Caco-2 (cell line): ENCODE measurements around the gene CLDN9. TPM values are rescaled to one million over a fixed set of nuclear protein-coding genes. Genes with fewer than 3 reads are reported as not detected.

ENCODE experiments used
- BruUV-seq: library from RNA; stranded (reverse); fragments of 400-500 nt; replicated peaks from 2 replicates; lab custom pipeline; 2021; lab: Mats Ljungman, UMichigan
- CTCF ChIA-PET: fragments of 300-600 bp; sonication (Branson Sonifier 250); formaldehyde crosslinking; loops from one replicate; lab custom pipeline; 2022; ENCODE audit warnings: antibody characterized with exemption; lab: Charles Lee
- POLR2A ChIA-PET: fragments of 300-600 bp; sonication (Branson Sonifier 250); formaldehyde crosslinking; loops from one replicate; lab custom pipeline; 2022; ENCODE audit warnings: antibody characterized with exemption; lab: Charles Lee
- DNase-seq, 2 experiments: peaks; one replicate each; pipeline versions ENCODE4 v3.0.0 to v3.0.0-alpha.2; 2020 to 2022
- H3K27me3 ChIP-seq: replicated peaks from 2 replicates; pipeline ENCODE4 v1.6.0; 2011; ENCODE audit warnings: low read length; ENCODE audit not compliant: control insufficient read depth, insufficient read depth
- H3K36me3 ChIP-seq: 2 replicates; pipeline ENCODE4 v1.5.1; 2011; ENCODE audit warnings: low read length; ENCODE audit not compliant: control insufficient read depth, insufficient read depth
- H3K4me1 ChIP-seq: fragments of 250-450 bp; sonication (Bioruptor Pico); 2 replicates; pipeline ENCODE4 v1.5.1; 2020; ENCODE audit warnings: mild to moderate bottlenecking
- H3K4me3 ChIP-seq: 2 replicates; pipeline ENCODE4 v1.5.1; 2011; ENCODE audit warnings: low read depth, mild to moderate bottlenecking, control low read depth, low read length
- H3K9me3 ChIP-seq: fragments of 250-450 bp; sonication (Bioruptor Pico); 2 replicates; pipeline ENCODE4 v1.5.1; 2020; ENCODE audit warnings: mild to moderate bottlenecking, moderate library complexity
- H3K27ac Mint-ChIP-seq: one replicate; pipeline ENCODE4 v1.8.0; 2022; ENCODE audit warnings: mixed read lengths; ENCODE audit not compliant: unreplicated experiment
- H3K27me3 Mint-ChIP-seq: one replicate; pipeline ENCODE4 v1.8.0; 2022; ENCODE audit warnings: mixed read lengths; ENCODE audit not compliant: insufficient read depth, unreplicated experiment
- H3K36me3 Mint-ChIP-seq: one replicate; pipeline ENCODE4 v1.8.0; 2022; ENCODE audit warnings: mild to moderate bottlenecking, mixed read lengths; ENCODE audit not compliant: insufficient read depth, unreplicated experiment
- H3K4me1 Mint-ChIP-seq: one replicate; pipeline ENCODE4 v1.8.0; 2022; ENCODE audit warnings: low read depth, mixed read lengths; ENCODE audit not compliant: unreplicated experiment
- H3K4me3 Mint-ChIP-seq: one replicate; pipeline ENCODE4 v1.8.0; 2022; ENCODE audit warnings: mild to moderate bottlenecking, moderate library complexity, mixed read lengths; ENCODE audit not compliant: unreplicated experiment
- H3K9me3 Mint-ChIP-seq: one replicate; pipeline ENCODE4 v1.8.0; 2022; ENCODE audit warnings: mixed read lengths; ENCODE audit not compliant: unreplicated experiment
- intact Hi-C: fragments of 100-400 bp; cut with micrococcal nuclease; formaldehyde crosslinking; loops from one replicate; pipeline ENCODE4 v1.10.0; 2022; ENCODE audit not compliant: unreplicated experiment
- total RNA-seq: library from RNA; stranded (reverse); gene quantifications from 2 replicates; pipeline ENCODE4 v1.2.3, GENCODE V29; 2022
- TF ChIP-seq, protein P1 (sequence below), 2 experiments: fragments of 200-600 bp in 1 of 2; IDR thresholded peaks; 1 replicate in 1 of 2; 2 replicates in 1 of 2; pipeline versions ENCODE4 v1.5.1 to v1.8.0; 2011 to 2022; ENCODE audit warnings: antibody characterized with exemption in 1 of 2, control low read depth in 1 of 2, inconsistent platforms in 1 of 2, low read depth in 1 of 2, low read length in 1 of 2, mild to moderate bottlenecking in 1 of 2, moderate library complexity in 1 of 2; ENCODE audit not compliant: insufficient read depth in 1 of 2, severe bottlenecking in 1 of 2, unreplicated experiment in 1 of 2

CLDN9 gene
- total RNA-seq, 1 experiment from 2014 or later = 0.79 TPM

DNA sequence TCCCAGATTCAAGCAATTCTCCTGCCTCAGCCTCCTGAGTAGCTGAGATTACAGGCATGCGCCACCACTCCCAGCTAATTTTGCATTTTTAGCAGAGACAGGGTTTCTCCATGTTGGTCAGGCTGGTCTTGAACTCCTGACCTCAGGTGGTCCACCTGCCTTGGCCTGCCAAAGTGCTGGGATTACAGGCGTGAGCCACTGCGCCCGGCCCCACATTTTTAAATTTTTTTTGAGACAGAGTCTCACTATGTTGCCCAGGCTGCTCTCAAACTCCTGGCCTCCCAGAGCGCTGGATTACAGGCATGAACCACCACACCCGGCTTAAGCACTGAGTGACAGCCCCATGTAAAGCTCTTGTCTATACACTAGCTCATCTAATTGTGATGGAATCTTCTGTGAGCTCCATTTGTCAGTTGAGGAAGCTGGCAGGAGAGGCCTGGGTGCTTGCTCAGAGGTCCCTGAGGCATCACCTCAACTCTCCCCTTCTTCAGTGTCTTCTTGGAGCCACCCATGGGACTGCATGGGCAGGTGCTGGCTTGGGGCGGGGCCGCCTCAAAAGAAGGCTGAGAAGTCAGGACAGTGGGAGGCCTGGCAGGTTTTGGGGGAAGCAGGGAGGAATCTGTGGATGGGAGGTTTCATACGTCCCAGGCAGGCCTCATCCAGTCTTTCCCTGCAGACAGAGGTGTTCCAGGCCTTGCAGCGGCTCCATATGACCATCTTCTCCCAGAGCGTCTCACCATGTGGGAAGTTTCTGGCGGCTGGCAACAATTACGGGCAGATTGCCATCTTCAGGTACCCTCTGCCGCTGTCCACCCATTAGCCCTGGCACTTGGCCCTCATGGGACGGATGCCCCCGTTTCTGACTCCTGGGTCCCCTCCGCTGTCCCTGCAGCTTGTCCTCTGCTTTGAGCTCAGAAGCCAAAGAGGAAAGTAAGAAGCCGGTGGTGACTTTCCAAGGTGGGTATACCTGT, 12.6 kb downstream of the CLDN9 start:
- H3K36me3 ChIP-seq = peaks cover 8% of the 10 kb centered on the region
- Mint-ChIP-seq H3K4me3 (peak overlapping the region; percentile 37), H3K27ac (no peak overlapping the region), H3K36me3 (peaks cover 84% of the 10 kb centered on the region), H3K4me1 (peaks cover 24% of the 10 kb centered on the region), H3K9me3 (no peaks in the 10 kb centered on the region), H3K27me3 (no peaks in the 10 kb centered on the region)
- intact Hi-C loops = no loop called here
- ChIA-PET POLR2A (no interaction called here), CTCF (interaction anchor here (0.7 to 6.9 kb wide), 2 partner anchors 20 to 44 kb away, joined by 6 to 113 read pairs; no protein-coding TSS in a partner anchor)
- H3K27me3 ChIP-seq = no peaks in the 10 kb centered on the region
- no peak for DNase-seq
- no peaks in the 10 kb centered on the region for H3K9me3 ChIP-seq
- no TSS peak for BruUV-seq
- peaks cover 24% of the 10 kb centered on the region for H3K4me1 ChIP-seq
- TF ChIP-seq, protein P1, sequence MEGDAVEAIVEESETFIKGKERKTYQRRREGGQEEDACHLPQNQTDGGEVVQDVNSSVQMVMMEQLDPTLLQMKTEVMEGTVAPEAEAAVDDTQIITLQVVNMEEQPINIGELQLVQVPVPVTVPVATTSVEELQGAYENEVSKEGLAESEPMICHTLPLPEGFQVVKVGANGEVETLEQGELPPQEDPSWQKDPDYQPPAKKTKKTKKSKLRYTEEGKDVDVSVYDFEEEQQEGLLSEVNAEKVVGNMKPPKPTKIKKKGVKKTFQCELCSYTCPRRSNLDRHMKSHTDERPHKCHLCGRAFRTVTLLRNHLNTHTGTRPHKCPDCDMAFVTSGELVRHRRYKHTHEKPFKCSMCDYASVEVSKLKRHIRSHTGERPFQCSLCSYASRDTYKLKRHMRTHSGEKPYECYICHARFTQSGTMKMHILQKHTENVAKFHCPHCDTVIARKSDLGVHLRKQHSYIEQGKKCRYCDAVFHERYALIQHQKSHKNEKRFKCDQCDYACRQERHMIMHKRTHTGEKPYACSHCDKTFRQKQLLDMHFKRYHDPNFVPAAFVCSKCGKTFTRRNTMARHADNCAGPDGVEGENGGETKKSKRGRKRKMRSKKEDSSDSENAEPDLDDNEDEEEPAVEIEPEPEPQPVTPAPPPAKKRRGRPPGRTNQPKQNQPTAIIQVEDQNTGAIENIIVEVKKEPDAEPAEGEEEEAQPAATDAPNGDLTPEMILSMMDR (IDR thresholded peaks at IDR 0.05; ENCODE audit: insufficient read depth in 1 of 2, low read depth in 1 of 2, low read length in 1 of 2, severe bottlenecking in 1 of 2, unreplicated experiment in 1 of 2) = no peak
- H3K4me3 ChIP-seq = no peak overlapping the region

DNA sequence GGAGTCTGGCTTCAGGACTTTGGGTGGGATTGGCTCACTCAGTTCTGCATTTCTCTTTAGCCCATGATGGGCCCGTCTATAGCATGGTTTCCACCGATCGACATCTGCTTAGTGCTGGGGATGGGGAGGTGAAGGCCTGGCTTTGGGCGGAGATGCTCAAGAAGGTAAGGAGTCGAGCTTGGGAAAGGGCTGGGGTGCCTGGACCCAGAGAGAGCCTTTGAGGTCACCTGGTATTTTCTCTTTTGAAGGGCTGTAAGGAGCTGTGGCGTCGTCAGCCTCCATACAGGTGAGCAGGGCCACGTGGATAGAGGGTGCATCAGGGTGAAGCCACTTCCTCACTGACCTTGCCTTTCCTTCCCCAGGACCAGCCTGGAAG, 13.3 kb downstream of the CLDN9 start:
- TF ChIP-seq, protein P1 (IDR thresholded peaks at IDR 0.05; ENCODE audit: insufficient read depth in 1 of 2, low read depth in 1 of 2, low read length in 1 of 2, severe bottlenecking in 1 of 2, unreplicated experiment in 1 of 2) = no peak
- peaks cover 78% of the 10 kb centered on the region for H3K36me3 Mint-ChIP-seq
- H3K27me3 Mint-ChIP-seq = no peaks in the 10 kb centered on the region
- H3K4me1 Mint-ChIP-seq = peaks cover 24% of the 10 kb centered on the region
- Histone ChIP-seq H3K9me3 (no peaks in the 10 kb centered on the region), H3K4me1 (peaks cover 24% of the 10 kb centered on the region), H3K27me3 (no peaks in the 10 kb centered on the region), H3K36me3 (peaks cover 8% of the 10 kb centered on the region), H3K4me3 (no peak overlapping the region)
- BruUV-seq = no TSS peak
- intact Hi-C loops = no loop called here
- no peaks in the 10 kb centered on the region for H3K9me3 Mint-ChIP-seq
- ChIA-PET CTCF (no interaction called here), POLR2A (no interaction called here)
- H3K4me3 Mint-ChIP-seq = no peak overlapping the region
- no peak for DNase-seq
- no peak overlapping the region for H3K27ac Mint-ChIP-seq

DNA sequence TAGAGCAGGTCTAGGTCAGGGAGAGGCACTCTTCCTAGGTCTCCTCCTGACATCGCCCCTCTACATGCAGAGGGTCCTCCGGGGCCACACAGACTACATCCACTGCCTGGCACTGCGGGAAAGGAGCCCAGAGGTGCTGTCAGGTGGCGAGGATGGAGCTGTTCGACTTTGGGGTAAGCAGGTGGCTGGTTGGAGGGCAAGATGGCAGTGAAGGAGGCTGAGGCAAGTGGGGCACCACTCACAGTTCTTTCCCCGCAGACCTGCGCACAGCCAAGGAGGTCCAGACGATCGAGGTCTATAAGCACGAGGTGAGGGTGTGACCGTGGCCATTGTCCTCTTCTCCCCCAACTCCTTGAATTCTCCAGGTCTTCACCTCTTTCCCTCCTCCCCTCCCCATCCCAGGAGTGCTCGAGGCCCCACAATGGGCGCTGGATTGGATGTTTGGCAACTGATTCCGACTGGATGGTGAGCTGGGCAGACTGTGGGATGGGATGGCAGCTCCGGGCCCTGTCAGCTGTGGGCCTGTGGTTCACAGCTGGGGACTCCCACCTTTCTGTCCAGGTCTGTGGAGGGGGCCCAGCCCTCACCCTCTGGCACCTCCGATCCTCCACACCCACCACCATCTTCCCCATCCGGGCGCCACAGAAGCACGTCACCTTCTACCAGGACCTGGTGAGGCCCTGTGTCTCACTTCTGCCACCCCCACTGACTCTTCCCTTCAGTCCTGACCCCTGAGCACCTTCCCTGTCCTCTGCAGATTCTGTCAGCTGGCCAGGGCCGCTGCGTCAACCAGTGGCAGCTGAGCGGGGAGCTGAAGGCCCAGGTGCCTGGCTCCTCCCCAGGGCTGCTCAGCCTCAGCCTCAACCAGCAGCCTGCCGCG, 14.1 kb downstream of the CLDN9 start:
- no peaks in the 10 kb centered on the region for H3K9me3 ChIP-seq
- H3K27me3 Mint-ChIP-seq = no peaks in the 10 kb centered on the region
- H3K27ac Mint-ChIP-seq = peak overlapping the region; percentile 50
- H3K4me1 Mint-ChIP-seq = peaks cover 24% of the 10 kb centered on the region
- ChIA-PET POLR2A (interaction anchor here (0.6 to 2.0 kb wide), 4 partner anchors 11 to 346 kb away, joined by 4 to 15 read pairs (median 4); no protein-coding TSS in a partner anchor), CTCF (interaction anchor here (0.7 to 2.6 kb wide), 6 partner anchors 7 to 96 kb away, joined by 3 to 89 read pairs (median 12); partner anchors contain the start of genes PAQR4 and TNFRSF12A)
- no peaks in the 10 kb centered on the region for H3K27me3 ChIP-seq
- no peak overlapping the region for H3K4me3 Mint-ChIP-seq
- no peaks in the 10 kb centered on the region for H3K9me3 Mint-ChIP-seq
- no TSS peak for BruUV-seq
- H3K4me3 ChIP-seq = no peak overlapping the region
- no peak for DNase-seq
- peaks cover 6% of the 10 kb centered on the region for H3K36me3 ChIP-seq
- H3K36me3 Mint-ChIP-seq = peaks cover 70% of the 10 kb centered on the region
- TF ChIP-seq, protein P1 (IDR thresholded peaks at IDR 0.05; ENCODE audit: insufficient read depth in 1 of 2, low read depth in 1 of 2, low read length in 1 of 2, severe bottlenecking in 1 of 2, unreplicated experiment in 1 of 2) = no peak
- intact Hi-C loops = no loop called here
- H3K4me1 ChIP-seq = peaks cover 24% of the 10 kb centered on the region
